BLaER1 (cell line): ENCODE measurements around the gene PWP1.
A peak's percentile ranks its signal among the peaks of the same experiment; 100 is the strongest.
"Not testable (repeated sequence)": the region's sequence is repeated elsewhere in the genome, so short reads cannot be mapped to it uniquely, and the experiment has no call there.

Source experiments
- H3K27ac ChIP-seq: shearing (Covaris generic); formaldehyde crosslinking; 2 replicates; pipeline ENCODE4 v1.8.1; 2022
- H3K27me3 ChIP-seq: shearing (Covaris generic); formaldehyde crosslinking; 2 replicates; pipeline ENCODE4 v1.8.1; 2022
- H3K36me3 ChIP-seq: shearing (Covaris generic); formaldehyde crosslinking; 2 replicates; pipeline ENCODE4 v1.8.1; 2022
- H3K4me1 ChIP-seq: shearing (Covaris generic); formaldehyde crosslinking; 2 replicates; pipeline ENCODE4 v1.8.1; 2022
- H3K4me2 ChIP-seq: shearing (Covaris generic); formaldehyde crosslinking; 2 replicates; pipeline ENCODE4 v1.8.1; 2022
- H3K4me3 ChIP-seq: shearing (Covaris generic); formaldehyde crosslinking; 2 replicates; pipeline ENCODE4 v1.8.1; 2022
- H3K9ac ChIP-seq: shearing (Covaris generic); formaldehyde crosslinking; 2 replicates; pipeline ENCODE4 v1.8.1; 2022
- H3K9me3 ChIP-seq: shearing (Covaris generic); formaldehyde crosslinking; 2 replicates; pipeline ENCODE4 v1.8.1; 2022
- H4K20me1 ChIP-seq: shearing (Covaris generic); formaldehyde crosslinking; 2 replicates; pipeline ENCODE4 v1.8.1; 2022
- Cebpa-rat ChIP-seq: shearing (Covaris generic); IDR thresholded peaks from 2 replicates; pipeline ENCODE4 v1.8.1; 2022

PWP1 gene

GRCh38 chr12:107684029-107684795 is 1.4 kb upstream of the PWP1 start:
- Histone ChIP-seq H3K27ac (0 out of 2 replicates have a peak overlapping the region, but pooled peaks have one; percentile 84), H4K20me1 (peaks cover 7% of the 10 kb centered on the region; the same call in 1 of the 2 replicates)

GRCh38 chr12:107684990-107685359 is 624 bp upstream of the PWP1 start:
- Histone ChIP-seq H3K4me2 (peak overlapping the region; percentile 93), H3K27me3 (no peaks in the 10 kb centered on the region), H3K36me3 (peaks cover 26% of the 10 kb centered on the region), H3K9me3 (no peaks in the 10 kb centered on the region), H4K20me1 (peaks cover 7% of the 10 kb centered on the region; the same call in 1 of the 2 replicates), H3K4me1 (peaks cover 23% of the 10 kb centered on the region), H3K9ac (peak overlapping the region; percentile 80), H3K4me3 (peak overlapping the region; percentile 73), H3K27ac (peak overlapping the region; percentile 84)
- no peak for TF ChIP-seq Cebpa-rat

More at GRCh38 chr12:107684029-107684795, 1.4 kb upstream of the PWP1 start:
- Histone ChIP-seq H3K9me3 (no peaks in the 10 kb centered on the region), H3K4me3 (peak overlapping the region; percentile 73; the same call in 1 of the 2 replicates), H3K4me2 (peak overlapping the region; percentile 93), H3K36me3 (peaks cover 18% of the 10 kb centered on the region), H3K4me1 (peaks cover 23% of the 10 kb centered on the region), H3K27me3 (no peaks in the 10 kb centered on the region), H3K9ac (peak overlapping the region; percentile 80; the same call in 1 of the 2 replicates)
- TF ChIP-seq Cebpa-rat = no peak

GRCh38 chr12:107695772-107696171 is 10.2 kb downstream of the PWP1 start:
- not testable (repeated sequence) for H3K9ac ChIP-seq, H3K4me1 ChIP-seq, H3K4me2 ChIP-seq, H3K4me3 ChIP-seq, H3K27ac ChIP-seq, H3K27me3 ChIP-seq
- Histone ChIP-seq H3K36me3 (peaks cover 97% of the 10 kb centered on the region), H3K9me3 (peaks cover 16% of the 10 kb centered on the region), H4K20me1 (peaks cover 15% of the 10 kb centered on the region; the same call in 1 of the 2 replicates)

- no peak overlapping the region for H3K4me3 ChIP-seq
Observed at GRCh38 chr12:107702106-107702505, 16.5 kb downstream of the PWP1 start.

GRCh38 chr12:107704041-107704440 is 18.4 kb downstream of the PWP1 start:
- Histone ChIP-seq H3K27ac (no peak overlapping the region), H3K9me3 (peaks cover 29% of the 10 kb centered on the region), H3K4me2 (no peak overlapping the region), H3K4me1 (peaks cover 9% of the 10 kb centered on the region; the same call in 1 of the 2 replicates), H3K36me3 (peaks cover 85% of the 10 kb centered on the region), H3K27me3 (no peaks in the 10 kb centered on the region), H4K20me1 (0 out of 2 replicates have a peak, but pooled peaks cover 11% of the 10 kb centered on the region), H3K9ac (no peak overlapping the region), H3K4me3 (no peak overlapping the region)
- TF ChIP-seq Cebpa-rat = no peak

More at GRCh38 chr12:107702106-107702505, 16.5 kb downstream of the PWP1 start:
- no peak for TF ChIP-seq Cebpa-rat
- no peak overlapping the region for H3K9ac ChIP-seq
- H3K4me2 ChIP-seq = no peak overlapping the region
- no peaks in the 10 kb centered on the region for H4K20me1 ChIP-seq
- peaks cover 29% of the 10 kb centered on the region for H3K9me3 ChIP-seq
- H3K27ac ChIP-seq = no peak overlapping the region
- peaks cover 88% of the 10 kb centered on the region for H3K36me3 ChIP-seq
- peaks cover 9% of the 10 kb centered on the region; the same call in 1 of the 2 replicates for H3K4me1 ChIP-seq
- H3K27me3 ChIP-seq = no peaks in the 10 kb centered on the region

GRCh38 chr12:107705522-107705921 is 19.9 kb downstream of the PWP1 start:
- not testable (repeated sequence) for H3K4me3 ChIP-seq, H3K9ac ChIP-seq, H3K4me2 ChIP-seq, H3K27ac ChIP-seq, H3K4me1 ChIP-seq, H3K27me3 ChIP-seq
- 0 out of 2 replicates have a peak, but pooled peaks cover 11% of the 10 kb centered on the region for H4K20me1 ChIP-seq
- peaks cover 84% of the 10 kb centered on the region for H3K36me3 ChIP-seq
- H3K9me3 ChIP-seq = peaks cover 16% of the 10 kb centered on the region

GRCh38 chr12:107715780-107716179 is 30.2 kb downstream of the PWP1 start:
- H3K4me1 ChIP-seq = no peaks in the 10 kb centered on the region
- no peak for TF ChIP-seq Cebpa-rat
- H3K27ac ChIP-seq = no peak overlapping the region
- no peaks in the 10 kb centered on the region for H4K20me1 ChIP-seq
- no peak overlapping the region for H3K9ac ChIP-seq
- no peaks in the 10 kb centered on the region for H3K9me3 ChIP-seq
- no peak overlapping the region for H3K4me2 ChIP-seq
- no peak overlapping the region for H3K4me3 ChIP-seq
- no peaks in the 10 kb centered on the region for H3K27me3 ChIP-seq
- peaks cover 60% of the 10 kb centered on the region for H3K36me3 ChIP-seq

GRCh38 chr12:107718606-107719005 is 33.0 kb downstream of the PWP1 start:
- no peak for TF ChIP-seq Cebpa-rat
- Histone ChIP-seq H3K27me3 (no peaks in the 10 kb centered on the region), H3K9ac (no peak overlapping the region), H3K4me1 (no peaks in the 10 kb centered on the region), H3K27ac (no peak overlapping the region), H3K4me2 (no peak overlapping the region), H3K4me3 (no peak overlapping the region), H4K20me1 (no peaks in the 10 kb centered on the region), H3K9me3 (no peaks in the 10 kb centered on the region), H3K36me3 (peaks cover 37% of the 10 kb centered on the region)

- H3K27ac ChIP-seq, H3K27me3 ChIP-seq, H3K4me2 ChIP-seq, H4K20me1 ChIP-seq, H3K36me3 ChIP-seq, H3K4me1 ChIP-seq, H3K9me3 ChIP-seq, H3K9ac ChIP-seq, H3K4me3 ChIP-seq: not testable (repeated sequence)
Observed at GRCh38 chr12:107727327-107727726, 41.7 kb downstream of the PWP1 start.

GRCh38 chr12:107727742-107728141 is 42.1 kb downstream of the PWP1 start:
- not testable (repeated sequence) for H3K4me1 ChIP-seq, H4K20me1 ChIP-seq, H3K9me3 ChIP-seq, H3K27me3 ChIP-seq, H3K9ac ChIP-seq, H3K27ac ChIP-seq, H3K4me3 ChIP-seq, H3K4me2 ChIP-seq
- H3K36me3 ChIP-seq = peaks cover 10% of the 10 kb centered on the region
